PC-9 (cell line): ENCODE measurements around the gene HNRNPM.

ENCODE experiments used
- EZH2 ChIP-seq: fragments of 200-600 bp; sonication (generic); IDR thresholded peaks from 2 replicates; pipeline ENCODE4 v1.8.0; 2017; ENCODE audit warnings: antibody characterized with exemption, low read depth
- TF ChIP-seq, protein P1 (sequence below): fragments of 200-600 bp; sonication (generic); conservative IDR thresholded peaks from 2 replicates; pipeline ENCODE4 v1.6.1; 2017; ENCODE audit warnings: mixed run types, antibody characterized with exemption, mild to moderate bottlenecking, moderate library complexity

DNA sequence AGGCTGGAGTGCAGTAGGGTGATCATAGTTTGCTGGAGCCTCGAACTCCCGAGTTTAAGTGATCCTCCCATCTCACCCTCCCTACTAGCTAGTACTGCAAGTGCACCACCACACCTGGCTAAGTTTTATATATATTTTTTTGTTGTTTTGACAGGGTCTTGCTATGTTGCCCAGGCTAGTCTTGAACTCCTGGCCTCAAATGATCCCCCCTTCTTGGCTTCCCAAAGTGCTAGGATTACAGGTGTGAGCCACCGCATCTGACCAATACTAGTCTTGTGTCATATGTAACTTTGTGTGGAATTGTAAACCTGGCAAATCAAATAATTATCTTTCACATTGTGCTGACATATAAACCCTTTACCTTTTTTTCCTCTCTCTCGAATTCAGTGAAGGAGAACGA lies 10.2 kb downstream of the HNRNPM start:
- TF ChIP-seq, protein P1, sequence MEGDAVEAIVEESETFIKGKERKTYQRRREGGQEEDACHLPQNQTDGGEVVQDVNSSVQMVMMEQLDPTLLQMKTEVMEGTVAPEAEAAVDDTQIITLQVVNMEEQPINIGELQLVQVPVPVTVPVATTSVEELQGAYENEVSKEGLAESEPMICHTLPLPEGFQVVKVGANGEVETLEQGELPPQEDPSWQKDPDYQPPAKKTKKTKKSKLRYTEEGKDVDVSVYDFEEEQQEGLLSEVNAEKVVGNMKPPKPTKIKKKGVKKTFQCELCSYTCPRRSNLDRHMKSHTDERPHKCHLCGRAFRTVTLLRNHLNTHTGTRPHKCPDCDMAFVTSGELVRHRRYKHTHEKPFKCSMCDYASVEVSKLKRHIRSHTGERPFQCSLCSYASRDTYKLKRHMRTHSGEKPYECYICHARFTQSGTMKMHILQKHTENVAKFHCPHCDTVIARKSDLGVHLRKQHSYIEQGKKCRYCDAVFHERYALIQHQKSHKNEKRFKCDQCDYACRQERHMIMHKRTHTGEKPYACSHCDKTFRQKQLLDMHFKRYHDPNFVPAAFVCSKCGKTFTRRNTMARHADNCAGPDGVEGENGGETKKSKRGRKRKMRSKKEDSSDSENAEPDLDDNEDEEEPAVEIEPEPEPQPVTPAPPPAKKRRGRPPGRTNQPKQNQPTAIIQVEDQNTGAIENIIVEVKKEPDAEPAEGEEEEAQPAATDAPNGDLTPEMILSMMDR: no peak
- no peak for TF ChIP-seq EZH2
